Body of pancreas (tissue), 4 donors: ENCODE measurements around the gene NPS.

Experiments used
- POLR2A ChIP-seq, 3 donors: fragments of 450-650 bp; IDR thresholded peaks; one replicate each; pipeline ENCODE4 v1.6.1; 2016; ENCODE audit warnings: antibody characterized with exemption in 3 of 3, mild to moderate bottlenecking in 2 of 3
- TF ChIP-seq, protein P1 (sequence below), 7 experiments: fragments of 450-650 bp in 4 of 7; fragments of 200-600 bp in 3 of 7; sonication (generic) in 3 of 7; IDR thresholded peaks; one replicate each; pipeline ENCODE4 v1.5.1; 2016 to 2019; ENCODE audit warnings: antibody characterized with exemption in 7 of 7

GRCh38 chr10:127585519-127586023 is 36.5 kb downstream of the NPS start:
- TF ChIP-seq POLR2A (IDR thresholded peaks at IDR 0.05): no peak
- TF ChIP-seq, protein P1, sequence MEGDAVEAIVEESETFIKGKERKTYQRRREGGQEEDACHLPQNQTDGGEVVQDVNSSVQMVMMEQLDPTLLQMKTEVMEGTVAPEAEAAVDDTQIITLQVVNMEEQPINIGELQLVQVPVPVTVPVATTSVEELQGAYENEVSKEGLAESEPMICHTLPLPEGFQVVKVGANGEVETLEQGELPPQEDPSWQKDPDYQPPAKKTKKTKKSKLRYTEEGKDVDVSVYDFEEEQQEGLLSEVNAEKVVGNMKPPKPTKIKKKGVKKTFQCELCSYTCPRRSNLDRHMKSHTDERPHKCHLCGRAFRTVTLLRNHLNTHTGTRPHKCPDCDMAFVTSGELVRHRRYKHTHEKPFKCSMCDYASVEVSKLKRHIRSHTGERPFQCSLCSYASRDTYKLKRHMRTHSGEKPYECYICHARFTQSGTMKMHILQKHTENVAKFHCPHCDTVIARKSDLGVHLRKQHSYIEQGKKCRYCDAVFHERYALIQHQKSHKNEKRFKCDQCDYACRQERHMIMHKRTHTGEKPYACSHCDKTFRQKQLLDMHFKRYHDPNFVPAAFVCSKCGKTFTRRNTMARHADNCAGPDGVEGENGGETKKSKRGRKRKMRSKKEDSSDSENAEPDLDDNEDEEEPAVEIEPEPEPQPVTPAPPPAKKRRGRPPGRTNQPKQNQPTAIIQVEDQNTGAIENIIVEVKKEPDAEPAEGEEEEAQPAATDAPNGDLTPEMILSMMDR (IDR thresholded peaks at IDR 0.05): no peak
